HG02642 (cell line): ENCODE measurements around the gene MLYCD.

Experiments
- ATAC-seq: cut with Tn5 transposase; IDR thresholded peaks from one replicate; pipeline ENCODE4 v1.9.1; 2021; ENCODE audit warnings: mild to moderate bottlenecking; ENCODE audit not compliant: unreplicated experiment, poor library complexity

Gene MLYCD

GRCh38 chr16:83924686-83925085 is 25.8 kb downstream of the MLYCD start:
- ATAC-seq: no peak

GRCh38 chr16:83925095-83925905 is 26.4 kb downstream of the MLYCD start:
- no peak for ATAC-seq

DNA sequence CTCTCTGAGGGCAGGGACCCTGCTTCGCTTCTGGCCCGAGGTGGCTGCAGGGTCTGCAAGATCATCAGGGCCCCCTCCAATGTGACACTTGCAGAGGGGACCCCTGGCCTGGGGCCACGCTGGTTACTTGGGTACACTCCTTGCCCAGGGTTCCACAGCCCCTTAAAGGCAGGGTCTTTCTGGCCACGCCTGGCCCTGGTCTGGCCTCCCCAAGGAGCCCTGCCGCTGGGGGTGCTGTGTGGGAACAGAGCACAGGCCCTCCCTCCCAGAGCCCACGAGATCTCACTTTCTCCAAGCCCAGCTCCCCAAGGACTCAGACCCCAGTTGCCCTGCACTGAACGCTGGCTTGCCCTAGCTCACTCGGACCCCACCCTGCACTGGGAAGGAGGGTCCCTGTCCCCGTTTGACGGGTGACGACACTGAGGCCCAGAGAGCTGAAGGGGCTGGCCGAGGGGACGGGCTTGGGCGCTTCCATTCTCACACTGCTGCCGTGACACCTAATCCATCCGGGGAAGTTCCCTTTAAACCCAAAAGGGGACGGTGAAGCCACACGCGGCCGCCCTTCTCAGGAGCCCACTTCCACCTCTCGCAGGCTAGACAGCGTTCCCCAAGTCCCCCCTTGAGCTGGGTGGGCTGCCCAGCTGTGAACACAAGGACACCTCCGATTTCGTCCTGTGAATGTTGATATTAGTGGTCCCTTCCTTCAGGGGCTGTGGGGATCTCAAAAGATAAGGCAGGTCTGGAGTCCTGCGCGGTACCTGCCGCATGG is 27.2 kb downstream of the MLYCD start:
- no peak for ATAC-seq

DNA sequence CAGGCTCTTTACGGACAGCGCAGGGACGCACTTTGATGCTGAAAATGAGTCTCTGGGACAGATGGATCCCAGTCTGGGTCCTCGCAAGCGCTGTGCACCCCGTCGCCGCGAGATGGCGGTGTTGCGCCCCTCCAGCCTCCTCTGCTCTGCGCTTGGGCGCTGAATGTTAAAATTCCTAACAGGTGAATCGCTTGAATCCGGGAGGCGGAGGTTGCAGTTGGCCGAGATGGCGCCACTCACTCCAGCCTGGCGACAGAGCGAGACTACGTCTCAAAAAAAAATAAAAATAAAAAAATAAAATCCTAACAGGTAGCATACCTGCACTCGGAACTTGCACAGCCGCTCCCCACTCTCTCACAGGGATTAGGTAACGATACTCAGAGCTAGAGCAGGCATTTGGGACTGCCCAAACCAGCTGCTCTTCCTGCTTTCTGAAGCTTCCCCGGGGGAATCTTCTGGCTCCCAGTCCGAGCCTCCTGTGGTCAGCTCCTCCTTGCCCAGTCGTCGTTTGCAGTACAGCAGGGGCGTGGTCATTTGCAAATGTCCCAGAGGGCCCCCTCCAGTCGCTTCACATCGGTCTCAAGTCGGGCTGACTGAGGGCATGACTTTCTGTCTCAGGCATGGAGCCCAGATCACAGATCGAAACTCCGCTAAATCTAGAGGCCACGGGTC is 27.9 kb downstream of the MLYCD start:
- no peak for ATAC-seq

DNA sequence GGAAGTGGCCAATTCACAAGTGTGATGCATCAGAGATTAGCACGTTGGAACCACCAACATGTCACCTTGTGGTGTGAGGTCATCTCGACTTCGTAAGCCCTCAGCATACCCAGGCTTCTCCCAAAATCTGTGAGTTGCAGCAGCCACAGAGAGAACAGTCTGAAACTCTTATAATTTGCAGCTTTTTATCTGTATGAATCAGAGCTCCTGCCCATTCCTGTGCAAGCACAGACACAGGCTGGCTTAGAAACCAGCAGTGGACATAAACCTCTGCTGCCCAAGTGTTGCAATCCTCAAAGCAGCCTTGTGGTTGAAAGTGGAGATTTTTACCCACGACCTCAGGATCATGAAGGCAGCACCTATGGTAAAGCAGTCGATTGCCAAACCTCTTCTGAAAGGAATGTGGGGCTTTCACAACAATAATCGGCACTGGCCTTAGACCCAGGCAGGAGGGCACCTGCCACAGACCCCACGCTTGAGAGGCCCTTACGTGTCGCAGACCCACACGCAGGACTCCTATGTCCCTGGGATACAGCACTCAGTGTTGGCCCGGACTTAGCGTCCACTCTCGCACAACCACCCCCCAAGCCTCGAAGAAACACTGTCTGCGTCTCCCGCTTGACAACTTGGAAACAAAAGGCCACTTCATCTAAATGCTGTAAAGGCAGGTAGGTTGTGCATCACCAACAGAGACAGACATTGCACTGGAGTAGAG is 29.6 kb downstream of the MLYCD start:
- no peak for ATAC-seq

DNA sequence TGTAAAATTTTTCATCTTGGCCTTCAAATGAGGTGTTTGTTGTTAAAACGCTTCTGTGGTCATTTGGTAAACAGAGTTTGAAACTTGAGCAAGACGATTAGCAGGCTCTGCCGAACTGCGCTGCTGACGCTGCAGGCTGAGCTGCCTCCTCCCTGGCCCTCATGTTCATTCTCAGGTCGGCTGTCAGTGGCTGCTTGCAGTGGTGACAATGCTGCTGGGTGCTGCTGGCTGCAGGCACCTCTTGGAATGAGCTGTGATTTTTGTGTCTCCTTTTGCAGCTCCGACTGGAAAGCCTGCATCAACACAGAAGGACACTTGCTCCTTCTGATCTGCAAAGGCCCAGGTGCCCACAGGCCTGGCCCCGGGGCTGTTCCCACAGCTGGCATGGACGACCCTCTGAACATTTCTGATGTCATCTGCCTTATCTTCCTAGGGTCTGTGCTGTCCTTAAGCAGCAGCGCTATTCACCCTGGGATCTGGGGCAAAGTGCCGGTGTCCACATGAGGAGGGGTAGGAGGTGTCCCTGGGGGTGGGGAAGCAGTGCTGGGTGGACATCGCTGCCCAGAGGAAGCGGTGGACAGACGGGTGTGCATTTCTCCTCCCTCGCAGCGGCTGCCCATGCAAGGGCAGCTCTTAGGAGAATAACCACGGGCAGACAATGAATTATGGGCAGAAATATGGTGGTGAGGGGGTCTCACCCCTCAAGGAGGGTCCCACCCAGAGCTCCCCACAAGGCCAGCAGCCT is 31.1 kb downstream of the MLYCD start:
- ATAC-seq: no peak

DNA sequence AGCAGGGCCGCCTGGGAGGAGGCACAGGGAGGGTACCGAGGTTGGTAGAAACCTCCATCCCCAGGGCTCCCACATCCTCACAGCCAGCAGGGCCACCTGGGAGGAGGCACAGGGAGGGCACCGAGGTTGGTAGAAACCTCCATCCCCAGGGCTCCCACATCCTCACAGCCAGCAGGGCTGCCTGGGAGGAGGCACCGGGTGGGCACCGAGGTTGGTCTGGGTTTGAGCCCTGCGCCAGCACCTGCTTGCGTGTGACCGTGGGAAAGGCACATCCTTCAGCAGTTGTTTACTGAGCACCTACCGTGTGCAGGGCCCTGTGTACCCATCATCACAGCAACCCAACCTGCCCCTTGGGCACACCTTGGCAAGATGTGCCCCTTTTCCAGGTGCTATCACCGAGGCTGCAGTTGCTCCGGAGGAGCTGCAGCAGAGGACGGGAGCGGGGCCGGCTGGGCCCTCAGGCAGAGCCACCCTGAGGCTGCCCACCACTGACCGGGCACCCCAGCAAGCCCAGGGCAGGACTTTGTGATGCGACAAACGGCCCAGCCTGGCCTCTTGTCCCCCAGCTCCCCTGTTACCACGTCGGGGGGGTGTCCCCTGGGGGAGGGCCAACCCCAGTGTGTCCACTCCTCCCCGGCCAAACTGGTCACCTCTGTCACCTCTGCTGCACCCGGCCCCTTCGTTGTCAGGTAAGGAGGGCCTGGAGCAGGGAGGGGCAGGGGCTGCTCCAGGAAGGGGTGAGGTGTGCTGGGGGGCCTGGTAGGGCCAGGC is 32.0 kb downstream of the MLYCD start:
- no peak for ATAC-seq

GRCh38 chr16:83931556-83931955 is 32.6 kb downstream of the MLYCD start:
- ATAC-seq: no peak

- ATAC-seq: no peak
These were observed 33.4 kb downstream of the MLYCD start for GRCh38 chr16:83932304-83932703.

- no peak for ATAC-seq
These were observed 34.2 kb downstream of the MLYCD start for GRCh38 chr16:83932955-83933673.

- ATAC-seq: no peak
These were observed 35.2 kb downstream of the MLYCD start for GRCh38 chr16:83933885-83934683.

- ATAC-seq: no peak
These were observed 35.7 kb downstream of the MLYCD start for GRCh38 chr16:83934684-83934977.

GRCh38 chr16:83935005-83935857 is 36.3 kb downstream of the MLYCD start:
- ATAC-seq: no peak

DNA sequence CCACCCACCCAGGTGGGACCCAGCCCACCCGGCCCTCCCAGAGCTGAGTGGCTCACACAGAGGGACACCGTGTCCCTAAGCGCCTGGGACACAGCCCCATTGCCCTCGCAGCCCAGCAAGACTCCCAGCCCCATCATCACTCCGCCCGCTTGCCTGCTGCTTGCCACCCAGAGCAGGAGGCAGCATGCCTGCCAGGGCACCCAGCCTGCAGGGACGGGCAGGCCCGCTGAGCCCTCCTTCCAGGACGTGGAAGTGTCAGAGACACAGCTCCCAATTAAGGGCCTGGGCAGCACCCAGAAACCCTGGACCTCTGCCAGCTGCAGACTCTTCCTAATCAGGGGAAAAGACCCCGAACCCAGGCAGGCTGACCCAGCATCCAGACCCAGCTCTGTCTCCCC is 36.9 kb downstream of the MLYCD start:
- no peak for ATAC-seq

GRCh38 chr16:83936581-83937165 is 37.8 kb downstream of the MLYCD start:
- ATAC-seq: no peak

GRCh38 chr16:83937267-83937666 is 38.4 kb downstream of the MLYCD start:
- ATAC-seq: no peak
